ENCODE results near the gene BTN1A1. TPM values are rescaled to one million over a fixed set of nuclear protein-coding genes. Genes with fewer than 3 reads are reported as not detected.

The BTN1A1 gene
- total and polyA plus RNA-seq, 9 of the 15 experiments (the other 6 are each of a cell fraction or from before 2014, with no cell fraction given), result 0.01 to 0.15 (median 0.06) TPM; not detected in 4

DNA sequence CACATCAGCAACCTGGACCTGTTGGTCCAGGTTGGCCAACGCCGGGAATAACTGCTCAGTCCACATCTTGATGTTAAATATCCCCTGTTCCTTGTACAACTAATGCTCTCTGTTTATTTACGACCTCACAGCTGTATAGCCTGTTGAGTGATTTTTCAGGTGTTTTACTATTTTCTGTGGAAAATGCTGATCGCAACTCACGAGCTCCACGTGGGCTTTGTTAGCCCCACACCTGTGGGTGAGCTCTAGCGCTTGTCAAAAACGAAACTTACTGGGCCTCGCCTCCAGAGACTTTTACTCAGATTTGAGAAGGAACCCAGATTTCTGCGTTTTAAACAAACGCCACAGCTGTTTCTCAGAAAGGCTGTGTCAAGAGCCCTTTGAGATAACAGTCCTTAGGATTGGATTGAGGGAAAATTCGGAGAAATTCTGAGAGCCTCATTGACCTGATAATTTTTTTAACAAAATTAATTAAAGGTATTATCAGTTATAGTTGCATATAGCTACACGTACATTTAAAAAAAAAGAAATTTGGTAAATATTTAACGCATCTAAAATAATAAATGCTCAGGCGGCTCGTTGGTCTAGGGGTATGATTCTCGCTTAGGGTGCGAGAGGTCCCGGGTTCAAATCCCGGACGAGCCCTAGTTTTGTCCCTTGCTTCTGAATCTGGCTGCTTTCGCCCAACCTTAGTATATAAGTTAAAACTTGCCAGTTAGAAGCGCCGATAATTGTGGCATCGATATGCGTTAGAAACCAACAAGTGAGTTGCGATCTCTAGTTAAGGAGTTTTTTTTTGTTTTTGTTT lies 54.8 kb downstream of the BTN1A1 start (continued):
- TF ChIP-seq HMGN3 (IDR thresholded peaks at IDR 0.05; ENCODE audit: borderline replicate concordance, extremely low read depth, insufficient read length, low read depth, low read length), result no peak
- peak; percentile 83 for TF ChIP-seq ZSCAN29 (IDR thresholded peaks at IDR 0.05)
- no peak for TF ChIP-seq CTCF (IDR thresholded peaks at IDR 0.05 in 2 of 3, conservative IDR thresholded peaks at IDR 0.05 in 1 of 3; ENCODE audit: insufficient read depth in 2 of 3, low read depth in 1 of 3, low read length in 3 of 3)
- TF ChIP-seq SRSF1 (IDR thresholded peaks at IDR 0.05; ENCODE audit: low read depth, low read length), result no peak
- no peak for TF ChIP-seq CREB3 (tag; conservative IDR thresholded peaks at IDR 0.05; ENCODE audit: low read depth)
- no peak for TF ChIP-seq NBN (IDR thresholded peaks at IDR 0.05; ENCODE audit: low read depth)
- TF ChIP-seq, protein P1, sequence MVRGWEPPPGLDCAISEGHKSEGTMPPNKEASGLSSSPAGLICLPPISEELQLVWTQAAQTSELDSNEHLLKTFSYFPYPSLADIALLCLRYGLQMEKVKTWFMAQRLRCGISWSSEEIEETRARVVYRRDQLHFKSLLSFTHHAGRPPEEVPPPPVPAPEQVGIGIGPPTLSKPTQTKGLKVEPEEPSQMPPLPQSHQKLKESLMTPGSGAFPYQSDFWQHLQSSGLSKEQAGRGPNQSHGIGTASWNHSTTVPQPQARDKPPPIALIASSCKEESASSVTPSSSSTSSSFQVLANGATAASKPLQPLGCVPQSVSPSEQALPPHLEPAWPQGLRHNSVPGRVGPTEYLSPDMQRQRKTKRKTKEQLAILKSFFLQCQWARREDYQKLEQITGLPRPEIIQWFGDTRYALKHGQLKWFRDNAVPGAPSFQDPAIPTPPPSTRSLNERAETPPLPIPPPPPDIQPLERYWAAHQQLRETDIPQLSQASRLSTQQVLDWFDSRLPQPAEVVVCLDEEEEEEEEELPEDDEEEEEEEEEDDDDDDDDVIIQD (CRISPR knock-in tag; IDR thresholded peaks at IDR 0.05), result no peak
- TF ChIP-seq ELF4 (CRISPR knock-in tag; IDR thresholded peaks at IDR 0.05), result no peak
- no peak for TF ChIP-seq ZNF165 (CRISPR knock-in tag; IDR thresholded peaks at IDR 0.05; ENCODE audit: borderline replicate concordance)
- TF ChIP-seq ZNF140 (CRISPR knock-in tag; IDR thresholded peaks at IDR 0.05), result no peak
- no peak for TF ChIP-seq NR2F6 (CRISPR knock-in tag; IDR thresholded peaks at IDR 0.05)
- TF ChIP-seq NCOA6 (IDR thresholded peaks at IDR 0.05), result no peak
- no peak for TF ChIP-seq THRAP3 (IDR thresholded peaks at IDR 0.05; ENCODE audit: borderline replicate concordance)
- TF ChIP-seq ZKSCAN1 (IDR thresholded peaks at IDR 0.05; ENCODE audit: low read depth, low read length), result no peak
- TF ChIP-seq SETDB1 (IDR thresholded peaks at IDR 0.05; ENCODE audit: low read length), result no peak
- TF ChIP-seq CTBP1 (IDR thresholded peaks at IDR 0.05; ENCODE audit: borderline replicate concordance), result no peak
- TF ChIP-seq ZNF217 (CRISPR knock-in tag; IDR thresholded peaks at IDR 0.05), result no peak
- no peak for TF ChIP-seq RBM14 (IDR thresholded peaks at IDR 0.05; ENCODE audit: borderline replicate concordance, insufficient read depth, low read depth, low read length)
- peak; percentile 48 for TF ChIP-seq CBFA2T3 (IDR thresholded peaks at IDR 0.05)
- no peak for TF ChIP-seq ILF3 (IDR thresholded peaks at IDR 0.05; ENCODE audit: borderline replicate concordance)
- TF ChIP-seq, protein P2, sequence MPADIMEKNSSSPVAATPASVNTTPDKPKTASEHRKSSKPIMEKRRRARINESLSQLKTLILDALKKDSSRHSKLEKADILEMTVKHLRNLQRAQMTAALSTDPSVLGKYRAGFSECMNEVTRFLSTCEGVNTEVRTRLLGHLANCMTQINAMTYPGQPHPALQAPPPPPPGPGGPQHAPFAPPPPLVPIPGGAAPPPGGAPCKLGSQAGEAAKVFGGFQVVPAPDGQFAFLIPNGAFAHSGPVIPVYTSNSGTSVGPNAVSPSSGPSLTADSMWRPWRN (IDR thresholded peaks at IDR 0.05; ENCODE audit: low read depth), result 0 out of 2 replicates have a peak, but pooled peaks have one; percentile 12
- no peak for TF ChIP-seq ZNF75A (CRISPR knock-in tag; IDR thresholded peaks at IDR 0.05)
- TF ChIP-seq RHOXF2B (CRISPR knock-in tag; conservative IDR thresholded peaks at IDR 0.05), result no peak
- TF ChIP-seq POLR2B (IDR thresholded peaks at IDR 0.05; ENCODE audit: low read depth, partially characterized antibody), result no peak
